GM21786 (cell line): ENCODE measurements around the gene STRA6.

ENCODE experiments used
- ATAC-seq: cut with Tn5 transposase; IDR thresholded peaks from one replicate; pipeline ENCODE4 v1.9.1; 2021; ENCODE audit not compliant: unreplicated experiment

The STRA6 gene, protein sequence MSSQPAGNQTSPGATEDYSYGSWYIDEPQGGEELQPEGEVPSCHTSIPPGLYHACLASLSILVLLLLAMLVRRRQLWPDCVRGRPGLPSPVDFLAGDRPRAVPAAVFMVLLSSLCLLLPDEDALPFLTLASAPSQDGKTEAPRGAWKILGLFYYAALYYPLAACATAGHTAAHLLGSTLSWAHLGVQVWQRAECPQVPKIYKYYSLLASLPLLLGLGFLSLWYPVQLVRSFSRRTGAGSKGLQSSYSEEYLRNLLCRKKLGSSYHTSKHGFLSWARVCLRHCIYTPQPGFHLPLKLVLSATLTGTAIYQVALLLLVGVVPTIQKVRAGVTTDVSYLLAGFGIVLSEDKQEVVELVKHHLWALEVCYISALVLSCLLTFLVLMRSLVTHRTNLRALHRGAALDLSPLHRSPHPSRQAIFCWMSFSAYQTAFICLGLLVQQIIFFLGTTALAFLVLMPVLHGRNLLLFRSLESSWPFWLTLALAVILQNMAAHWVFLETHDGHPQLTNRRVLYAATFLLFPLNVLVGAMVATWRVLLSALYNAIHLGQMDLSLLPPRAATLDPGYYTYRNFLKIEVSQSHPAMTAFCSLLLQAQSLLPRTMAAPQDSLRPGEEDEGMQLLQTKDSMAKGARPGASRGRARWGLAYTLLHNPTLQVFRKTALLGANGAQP

DNA sequence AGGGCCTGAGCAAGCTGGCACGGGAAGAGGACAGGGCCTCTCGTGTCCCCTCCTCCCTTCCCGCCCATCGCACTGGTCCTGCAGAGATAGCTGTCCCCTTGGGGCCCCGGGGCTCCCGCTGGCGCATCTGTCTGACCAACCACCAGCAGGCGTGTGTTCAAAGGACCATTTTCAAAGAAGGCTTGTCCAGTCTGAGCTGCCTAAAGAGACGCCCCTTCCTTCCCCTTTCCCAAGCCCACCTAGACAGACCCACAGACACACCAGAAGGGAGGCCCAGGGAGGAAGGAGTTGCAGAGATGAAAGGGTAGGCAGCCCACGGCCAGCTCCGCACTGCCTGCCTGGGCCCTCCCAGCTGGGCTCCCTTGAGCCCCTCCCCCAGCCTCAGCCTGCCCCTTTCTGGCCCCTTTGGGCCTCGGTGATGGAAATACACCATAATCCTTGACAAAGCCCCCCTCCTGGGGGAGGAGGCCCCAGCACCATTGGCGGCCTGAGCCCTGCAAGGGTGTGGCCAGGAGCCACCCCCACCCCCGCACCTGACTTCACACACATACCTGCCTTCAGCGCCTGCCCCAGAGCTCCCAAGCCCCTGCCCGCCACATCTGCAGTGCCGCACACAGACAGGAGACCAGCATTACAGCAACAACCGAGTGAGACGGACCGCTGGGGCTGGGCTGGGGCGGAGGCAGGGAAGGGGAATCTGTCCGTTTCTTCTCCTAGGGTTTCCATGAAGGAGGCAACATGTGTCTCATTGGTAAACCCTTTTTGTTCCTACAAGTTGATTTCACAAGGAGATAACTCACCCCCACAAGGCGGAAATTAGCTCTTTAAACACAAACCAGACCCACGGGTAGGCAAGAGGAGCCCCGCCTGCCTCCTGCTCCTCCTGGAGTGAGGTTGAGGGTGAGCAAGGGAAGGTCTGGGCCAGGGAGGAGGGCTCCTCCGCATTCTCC, at the start of gene STRA6:
Gene STRA6 (minus strand): TSS at position 336 of the 950 bp plus-strand sequence. CDS start 520 bp downstream, outside the sequence.
- ATAC-seq = no peak

DNA sequence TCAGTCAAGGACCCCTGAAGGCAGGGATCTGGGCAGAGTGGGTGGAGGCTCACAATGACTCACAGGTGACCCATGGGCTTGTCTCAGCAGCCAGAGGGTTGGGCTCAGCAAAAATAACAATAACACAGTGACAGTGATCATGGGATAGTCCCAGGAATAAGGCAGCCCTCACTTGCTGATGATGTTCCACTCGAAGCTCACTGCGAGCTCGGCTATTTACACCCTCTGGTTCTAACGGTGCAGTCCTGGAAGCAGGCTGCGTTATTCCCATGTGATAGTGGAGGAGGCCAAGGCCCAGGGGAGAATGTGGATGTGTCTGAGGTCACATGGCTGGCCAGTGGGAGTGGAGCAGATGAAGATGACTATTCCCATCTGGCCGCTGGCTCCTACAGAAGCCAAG, 49.7 kb upstream of the STRA6 start:
- no peak for ATAC-seq

DNA sequence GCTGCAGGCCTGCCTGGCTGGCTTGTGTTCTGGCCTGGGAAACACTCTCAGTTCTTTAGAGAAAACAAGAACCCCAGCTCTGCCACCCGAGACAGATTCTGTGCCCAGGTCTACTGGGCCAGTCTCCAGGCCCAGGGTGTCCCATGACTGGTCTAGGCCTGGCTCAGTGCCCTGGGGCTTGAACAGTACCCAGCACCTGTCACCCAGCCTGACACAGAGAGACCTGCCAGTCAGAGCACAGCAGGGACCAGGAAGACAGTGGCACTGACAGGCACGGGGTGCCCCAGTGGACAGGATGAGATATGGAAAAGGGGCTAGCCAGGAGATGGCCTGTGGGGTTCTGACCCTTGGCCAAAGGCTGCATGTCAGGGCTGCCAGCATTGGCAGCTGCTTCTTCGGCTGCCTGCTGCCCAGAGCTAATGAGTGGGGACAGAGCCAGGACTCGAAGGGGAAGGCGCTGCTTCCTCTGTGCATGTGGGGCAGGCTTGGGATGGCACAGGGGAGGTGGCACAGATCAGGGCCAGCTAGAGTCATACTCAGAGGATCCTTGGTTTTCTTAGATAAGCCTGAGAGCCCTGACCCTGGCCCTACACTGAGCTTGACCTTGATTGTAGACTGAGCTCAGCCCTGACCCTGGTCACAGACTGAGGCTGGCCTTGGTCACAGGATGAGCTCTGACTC, 48.7 kb upstream of the STRA6 start:
- no peak for ATAC-seq

DNA sequence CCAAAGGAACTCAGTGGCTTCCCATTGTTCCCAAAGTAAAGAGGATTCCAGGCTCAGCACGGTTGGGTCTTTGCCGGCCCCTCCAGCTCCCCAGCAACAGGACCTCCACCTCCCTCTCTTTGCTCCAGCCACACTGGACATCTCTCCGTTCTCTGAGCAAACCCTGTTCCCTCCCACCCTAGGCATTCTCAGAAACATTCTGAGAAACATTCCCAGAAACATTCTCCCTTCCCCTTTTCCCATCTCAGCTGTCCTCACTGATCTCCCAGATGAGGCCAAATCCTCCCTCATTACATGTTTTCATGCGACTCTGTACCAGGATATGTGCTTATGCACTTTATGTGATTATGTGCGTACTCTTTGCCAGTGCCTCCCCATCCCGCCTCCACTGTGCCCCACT, 47.7 kb upstream of the STRA6 start:
- ATAC-seq = no peak

DNA sequence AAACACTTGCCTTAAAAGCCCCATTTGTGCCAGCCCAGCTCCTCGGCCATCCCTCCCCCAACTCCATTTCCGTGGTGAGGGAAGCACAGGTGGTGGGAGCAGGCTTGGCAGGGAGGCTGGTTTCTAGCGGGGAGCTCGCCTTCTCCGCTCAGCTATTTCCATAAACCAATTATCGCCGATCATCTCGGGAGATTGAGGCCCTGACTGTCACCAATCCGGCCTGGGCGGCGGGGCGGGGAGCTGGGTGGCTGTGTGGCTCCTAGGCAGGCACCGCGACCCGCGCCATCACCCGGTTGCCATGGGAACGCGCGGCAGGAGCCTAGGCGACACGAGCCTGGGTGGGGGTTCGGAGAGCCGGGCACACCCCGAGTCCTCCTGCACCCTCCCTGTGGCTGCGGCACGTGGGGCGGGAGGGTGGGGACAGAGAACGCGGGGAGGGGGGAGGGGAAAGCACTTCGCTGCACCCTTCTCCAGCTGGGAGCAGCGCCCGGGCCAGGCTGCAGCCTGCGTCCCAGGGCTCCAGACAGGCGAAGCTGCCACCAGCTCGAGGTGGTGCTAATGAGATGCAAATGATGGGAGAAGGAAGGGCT, 42.9 kb upstream of the STRA6 start:
- no peak for ATAC-seq

DNA sequence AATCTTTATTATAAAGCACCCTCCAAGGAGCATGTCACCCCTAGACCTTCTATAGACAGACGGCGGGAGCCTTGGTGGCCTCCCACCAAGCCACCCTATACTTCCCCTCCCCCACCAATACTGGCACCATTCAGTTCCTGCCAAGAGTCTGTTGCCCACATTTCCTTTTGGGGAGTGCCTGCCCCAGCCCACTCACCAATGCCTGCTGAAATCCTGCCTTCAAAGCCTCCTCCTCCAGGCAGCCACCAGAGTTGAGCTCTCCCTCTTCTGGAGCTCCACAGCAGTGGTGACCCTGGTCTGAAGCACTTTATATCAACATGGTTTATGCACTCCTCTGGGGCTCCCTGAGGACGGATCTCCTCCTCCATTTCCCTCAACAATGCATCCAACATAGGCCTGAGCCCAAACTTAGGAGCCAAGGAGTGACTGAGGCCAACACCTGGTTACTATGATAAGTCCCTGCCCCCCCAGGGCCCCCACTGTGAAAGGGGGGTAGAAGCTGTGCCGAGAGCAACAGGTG, 42.3 kb upstream of the STRA6 start:
- no peak for ATAC-seq

DNA sequence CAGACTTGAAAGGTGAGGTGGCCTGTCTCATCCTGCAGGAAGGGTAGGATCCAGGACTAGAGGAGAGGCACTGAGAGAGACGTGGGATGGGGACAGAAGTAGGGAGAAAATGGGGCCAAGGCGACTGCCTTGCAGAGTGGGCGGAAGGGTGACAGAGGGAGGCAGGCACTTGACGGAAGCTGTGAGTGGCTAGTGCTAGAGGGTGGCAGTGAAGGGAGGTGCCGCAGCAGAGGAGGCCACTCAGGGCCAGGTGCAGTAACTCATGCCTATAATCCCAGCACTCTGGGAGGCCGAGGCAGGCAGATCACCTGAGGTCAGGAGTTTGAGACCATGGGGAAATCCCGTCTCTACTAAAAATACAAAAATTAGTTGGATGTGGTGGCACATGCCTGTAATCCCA, 40.8 kb upstream of the STRA6 start:
- ATAC-seq = no peak

DNA sequence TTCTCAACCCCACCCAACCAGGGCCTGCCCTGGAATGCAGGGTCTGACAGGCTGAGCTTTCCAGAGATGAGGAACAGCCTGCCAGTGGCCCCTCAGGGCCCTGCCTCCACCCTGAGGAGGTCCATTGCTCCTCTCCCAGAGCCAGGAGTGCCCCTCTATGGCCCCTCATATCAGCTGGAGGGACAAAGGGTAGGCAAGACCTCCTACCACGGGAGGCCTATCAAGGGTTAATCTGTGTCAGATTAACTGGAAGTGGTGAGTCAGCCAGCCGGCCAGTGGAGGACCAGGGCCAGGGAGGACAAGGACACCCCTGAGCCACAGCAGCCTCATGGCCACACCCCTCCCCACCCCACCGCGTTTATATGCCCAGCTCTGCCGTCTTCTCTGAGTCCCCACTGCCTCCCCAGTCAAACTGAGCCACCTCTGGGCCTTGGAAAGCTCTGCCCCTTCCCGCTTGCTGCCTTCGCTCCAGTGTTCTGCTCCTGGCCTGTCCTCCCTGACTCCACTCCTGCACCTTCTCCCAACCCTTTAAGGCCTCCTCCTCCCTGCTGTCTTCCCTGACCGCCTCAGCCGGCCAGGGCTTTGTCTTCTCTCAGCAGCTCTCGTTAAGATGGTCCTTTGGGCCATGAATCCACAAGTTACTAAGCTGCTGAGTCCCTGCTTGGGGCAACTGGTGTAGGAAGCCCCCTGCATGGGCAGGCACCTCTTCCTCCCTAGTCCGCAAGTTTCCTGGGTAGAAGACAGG, 40.0 kb upstream of the STRA6 start:
- no peak for ATAC-seq

DNA sequence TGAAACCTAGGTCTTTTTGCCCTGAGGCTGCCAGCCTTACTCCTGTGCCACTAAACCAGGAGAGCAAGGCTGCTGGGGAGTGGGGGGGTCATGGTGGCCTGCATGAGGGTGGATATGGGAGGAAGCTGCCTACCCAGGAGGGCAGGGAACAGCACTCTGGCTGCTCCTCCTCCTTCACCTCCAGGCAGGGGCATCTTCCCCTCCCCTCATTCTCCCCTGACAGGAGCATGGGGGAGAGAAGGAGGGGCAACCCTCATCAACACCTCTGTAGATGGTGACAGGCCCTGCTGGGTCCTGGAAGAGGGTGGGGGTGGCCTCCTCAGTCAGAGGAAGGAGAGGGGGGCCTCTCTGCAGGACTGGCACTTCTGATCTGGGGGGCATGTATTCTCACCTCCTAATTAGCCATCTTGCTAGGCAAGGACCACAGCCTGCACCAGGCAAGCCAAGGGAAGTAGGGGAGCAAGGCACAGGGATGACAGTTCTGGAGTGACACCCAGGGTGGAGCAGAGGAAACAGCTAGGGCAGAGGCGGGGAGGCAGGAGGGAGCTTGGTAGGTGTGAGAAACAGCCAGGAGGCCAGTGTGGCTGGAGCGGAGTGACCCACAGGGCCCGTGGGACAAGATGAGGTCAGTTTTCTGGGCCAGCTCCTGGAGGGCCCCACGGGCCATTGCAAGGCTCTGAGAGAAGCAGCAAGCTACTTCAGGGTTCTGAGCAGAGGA, 38.5 kb upstream of the STRA6 start:
- no peak for ATAC-seq

DNA sequence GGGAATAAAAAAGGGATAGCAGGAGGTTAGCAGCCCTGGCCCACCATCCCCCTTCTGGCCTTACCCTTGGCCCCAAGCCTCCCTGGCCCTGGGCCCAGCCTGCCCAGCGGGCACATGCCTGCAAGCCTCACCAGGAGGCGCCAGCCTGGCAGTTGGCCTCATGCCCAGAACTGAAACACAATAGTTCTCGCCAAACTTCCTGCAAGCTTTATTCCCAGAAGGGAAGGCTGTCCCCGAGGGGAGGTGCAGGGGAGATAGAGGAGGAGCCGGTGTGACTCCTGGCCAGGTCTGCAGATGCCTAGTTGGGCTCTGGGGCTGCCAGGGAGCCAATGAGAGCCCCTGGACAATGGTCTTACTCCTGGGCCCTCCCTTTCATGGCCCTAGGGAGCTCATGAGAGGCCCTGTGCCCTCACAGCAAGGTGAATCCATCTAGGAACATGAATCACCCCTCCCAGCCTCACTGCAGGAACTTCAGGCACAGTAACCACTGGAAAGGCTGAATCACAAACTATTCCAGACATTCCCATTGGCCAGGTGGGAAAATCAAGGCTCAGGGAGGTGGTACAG, 37.5 kb upstream of the STRA6 start:
- ATAC-seq = no peak

DNA sequence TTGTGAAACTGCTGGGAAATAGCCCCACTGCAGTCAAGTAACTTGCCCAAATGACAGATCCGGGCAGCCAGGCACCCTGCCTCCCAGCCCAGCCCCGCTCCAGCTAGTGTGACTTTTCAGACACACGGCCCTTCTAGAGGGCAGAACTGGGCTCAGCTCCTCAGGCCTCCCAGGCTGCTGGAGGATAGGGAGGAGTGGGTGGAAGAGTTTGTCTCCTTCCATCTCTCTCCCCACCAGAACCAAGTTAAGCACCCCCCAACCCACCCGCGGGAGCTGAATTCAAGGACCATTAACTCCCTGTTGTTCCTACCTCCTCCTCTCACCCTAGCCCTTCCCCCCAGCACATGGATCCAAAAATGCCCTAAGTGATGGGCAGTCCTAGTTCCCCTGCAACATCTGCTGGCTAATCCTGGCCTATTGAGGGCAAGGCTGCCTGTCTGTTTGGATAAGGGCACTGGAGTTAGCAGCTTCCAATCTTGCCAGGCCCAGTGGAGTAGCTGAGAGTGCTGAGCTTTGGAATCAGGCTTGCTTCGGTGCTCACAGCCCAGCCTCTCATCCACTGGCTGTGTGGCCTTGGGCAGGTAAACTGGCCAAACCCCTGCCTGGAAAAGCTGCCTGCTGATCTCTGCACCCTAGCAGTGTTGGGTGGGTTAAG, 36.6 kb upstream of the STRA6 start:
- no peak for ATAC-seq

DNA sequence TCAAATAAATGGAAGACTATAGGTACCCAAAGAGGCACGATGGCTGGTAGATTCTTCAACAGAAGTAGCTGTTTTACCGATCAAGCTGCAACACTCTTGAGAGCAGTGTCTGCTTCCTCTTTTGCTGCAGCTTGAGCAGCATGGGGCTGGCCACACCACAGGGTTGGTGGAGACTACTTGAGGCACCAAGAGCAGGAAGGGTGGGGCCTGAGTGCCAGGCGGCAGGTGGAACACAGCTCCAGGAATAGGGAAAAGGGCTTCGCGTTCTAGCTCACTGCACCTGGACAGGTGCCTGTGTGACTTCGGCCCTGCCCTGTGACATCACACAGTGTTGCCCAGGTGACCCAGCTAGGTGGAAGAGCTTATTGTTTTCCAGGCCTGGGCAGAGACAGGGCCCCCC, 33.4 kb upstream of the STRA6 start, which contains the start of gene CCDC33:
Gene CCDC33 (plus strand): TSS at position 365 of the 400 bp plus-strand sequence. CDS start 394 bp downstream, outside the sequence.
- ATAC-seq = no peak

DNA sequence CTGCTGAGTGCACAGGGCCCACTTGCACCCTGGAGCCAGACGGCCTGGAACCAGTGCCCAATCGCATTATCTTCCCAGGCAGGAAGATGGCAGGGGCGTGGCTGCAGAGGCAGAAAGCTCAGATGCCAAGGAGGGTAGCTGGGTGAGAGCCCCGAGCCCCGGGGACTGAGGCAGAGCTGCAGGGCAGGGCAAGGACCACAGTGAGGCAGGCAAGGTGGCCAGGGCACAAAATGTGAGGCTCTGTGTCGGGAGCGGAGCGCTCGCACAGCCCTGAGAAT, 31.9 kb upstream of the STRA6 start:
- no peak for ATAC-seq

DNA sequence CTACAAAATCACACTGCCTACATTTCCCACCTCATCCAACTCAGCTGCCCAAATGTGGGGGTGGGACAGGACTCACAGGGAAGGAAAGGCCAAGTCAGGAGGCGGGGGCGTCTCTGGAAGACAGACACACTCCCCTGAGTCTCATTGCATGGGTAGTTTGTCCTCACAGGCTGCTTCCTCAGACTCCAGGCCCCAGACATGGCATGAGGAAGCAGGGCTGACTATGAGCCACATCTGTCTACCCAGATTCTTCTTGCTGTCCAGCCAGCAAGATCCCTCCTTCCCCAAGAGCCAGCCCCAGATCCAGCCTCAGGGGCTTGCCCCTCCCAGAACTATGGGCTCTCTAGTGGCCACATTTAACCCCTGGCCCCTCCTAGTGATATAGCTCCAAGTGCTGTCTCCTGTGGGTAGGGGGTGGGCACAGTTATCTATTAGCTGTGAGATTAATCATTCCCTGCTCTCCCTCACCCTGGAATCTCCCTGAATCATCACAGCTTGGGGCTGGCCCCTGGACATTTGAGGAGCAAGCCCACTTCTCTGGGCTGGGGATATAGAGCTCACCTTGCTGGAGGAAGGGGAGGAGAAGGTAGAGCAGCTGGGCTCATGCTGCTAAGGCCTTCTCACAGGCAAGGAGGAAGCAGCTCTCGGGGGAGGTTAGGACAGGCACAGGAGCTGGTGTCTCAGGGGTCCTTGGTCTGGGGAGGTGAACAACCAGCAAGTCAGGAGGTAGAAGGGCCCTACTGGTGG, 31.4 kb upstream of the STRA6 start:
- ATAC-seq = no peak

DNA sequence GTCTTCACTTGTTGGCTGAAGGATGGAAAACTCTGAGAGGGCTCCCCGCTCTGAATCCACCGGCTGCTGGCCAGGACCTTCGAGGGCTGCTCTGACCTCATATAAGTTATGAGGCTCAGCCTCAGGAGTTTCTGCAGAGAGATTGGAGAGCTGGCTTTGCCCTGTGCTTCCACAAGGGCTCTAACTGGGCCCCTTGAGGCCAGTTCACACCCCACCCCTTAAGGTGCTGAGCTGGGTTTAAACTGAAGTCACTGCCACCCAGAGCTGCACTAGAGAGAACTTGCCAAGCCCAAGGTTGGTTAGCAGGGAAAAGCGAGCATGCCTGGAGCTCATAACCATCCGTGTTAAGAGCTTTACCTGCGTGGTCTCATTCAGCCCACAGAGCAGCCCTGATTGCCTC, 30.8 kb upstream of the STRA6 start:
- no peak for ATAC-seq

DNA sequence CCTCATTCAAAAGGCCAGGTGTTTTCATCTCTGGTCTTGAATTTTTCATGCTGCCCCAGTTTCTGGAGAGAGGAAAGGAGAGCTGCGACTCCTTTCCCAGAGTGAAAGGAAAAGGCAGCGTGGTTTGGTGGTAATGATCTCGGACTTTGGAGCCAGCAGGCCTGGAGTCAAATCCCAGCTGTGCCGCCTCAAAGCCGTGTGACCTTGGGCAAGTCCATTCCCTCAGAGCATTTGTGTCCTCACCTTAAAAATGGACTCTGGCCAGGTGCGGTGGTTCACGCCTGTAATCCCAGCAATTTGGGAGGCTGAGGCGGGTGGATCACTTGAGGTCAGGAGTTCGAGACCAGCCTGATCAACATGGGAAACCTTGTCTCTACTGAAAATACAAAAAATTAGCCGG, 28.9 kb upstream of the STRA6 start:
- ATAC-seq = no peak

DNA sequence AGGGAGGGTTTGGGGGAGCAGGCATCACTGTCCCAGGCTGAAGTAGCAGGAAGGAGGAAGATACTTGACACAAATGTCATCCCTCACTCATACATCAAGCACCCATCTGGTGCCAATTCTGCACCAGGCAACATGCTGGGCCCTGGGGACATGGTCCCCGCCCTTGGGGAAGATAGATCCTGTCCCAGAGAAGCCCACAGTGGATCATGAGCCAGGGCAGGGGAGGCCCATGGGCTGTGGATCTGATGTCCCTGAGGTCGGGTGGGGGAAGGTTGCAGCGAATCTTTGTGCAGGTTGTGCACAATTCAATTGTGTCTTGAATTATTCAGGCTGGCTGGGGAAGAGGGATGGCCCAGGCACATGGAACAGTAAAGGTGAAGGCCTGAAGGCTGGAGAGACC, 27.1 kb upstream of the STRA6 start:
- no peak for ATAC-seq

DNA sequence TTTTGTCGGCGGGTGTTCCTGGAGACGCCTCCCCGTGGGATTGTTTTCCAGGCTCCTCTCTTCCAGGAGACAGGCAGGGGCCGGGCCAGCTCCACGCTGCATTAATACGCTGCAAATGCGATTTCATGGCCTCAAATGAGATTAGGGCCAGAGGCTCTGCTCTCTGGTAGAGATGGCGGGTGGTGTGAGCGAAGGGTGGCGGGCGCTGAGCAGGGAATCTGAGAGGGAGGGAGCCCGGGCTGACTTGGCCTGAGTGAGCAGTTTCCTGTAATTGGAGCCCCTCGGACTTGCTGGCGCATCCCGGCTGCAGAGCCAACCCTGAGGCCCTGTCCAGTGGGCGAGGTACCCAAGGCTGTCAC, 26.1 kb upstream of the STRA6 start:
- no peak for ATAC-seq
